K562 (cell line): Measurements from ENCODE around the gene CIAO2A. TPM values are rescaled to one million over a fixed set of nuclear protein-coding genes. Genes with fewer than 3 reads are reported as not detected.

Experiments
- ATF7 ChIP-seq: fragments of 450-650 bp; IDR thresholded peaks from 2 replicates; pipeline ENCODE4 v1.7.1; 2014; ENCODE audit warnings: mild to moderate bottlenecking, moderate library complexity
- DEAF1 ChIP-seq: fragments of 450-650 bp; formaldehyde crosslinking; IDR thresholded peaks from 2 replicates; pipeline ENCODE4 v1.4.0; 2020; ENCODE audit warnings: mild to moderate bottlenecking, moderate library complexity
- MAFG ChIP-seq: fragments of 450-650 bp; conservative IDR thresholded peaks from 2 replicates; pipeline ENCODE4 v1.6.1; 2016; ENCODE audit warnings: missing genetic modification characterization, missing compliant biosample characterization
- REST ChIP-seq, 2 experiments: fragments of 450-650 bp; formaldehyde crosslinking in 1 of 2; IDR thresholded peaks; 2 replicates each; pipeline versions ENCODE4 v1.4.0 to v1.6.1; 2014 to 2020; ENCODE audit warnings: mild to moderate bottlenecking in 2 of 2, borderline replicate concordance in 1 of 2, low read depth in 1 of 2
- STAG1 ChIP-seq: sonication (generic); formaldehyde crosslinking; IDR thresholded peaks from 2 replicates; pipeline ENCODE4 v1.5.0; 2020; ENCODE audit warnings: missing genetic modification reagents, borderline replicate concordance
- VEZF1 ChIP-seq: fragments of 200-800 bp; sonication (Bioruptor generic); IDR thresholded peaks from 2 replicates; pipeline ENCODE4 v1.6.1; 2017; ENCODE audit warnings: missing genetic modification characterization, missing compliant biosample characterization
- ZNF316 ChIP-seq: fragments of 450-650 bp; IDR thresholded peaks from 2 replicates; pipeline ENCODE4 v1.6.1; 2016
- ZNF384 ChIP-seq: IDR thresholded peaks from 2 replicates; pipeline ENCODE4 v1.6.1; 2012; ENCODE audit warnings: low read depth, low read length, improper control_type of control experiment
- polyA plus RNA-seq, 8 experiments: library from polyadenylated mRNA; depleted of rRNA in 4 of 8; stranded (reverse) in 5 of 8; unstranded in 3 of 8; fragments of >200 nt; fragmentation: Nextera tagmentation in 2 of 8; fragmentation: Illumina TruSeq in 1 of 8; extraction: Ambion mirVana in 2 of 8; extraction: Trizol in 1 of 8; gene quantifications; 2 replicates each; pipeline versions ENCODE4 v1.2.1 to v1.2.3, GENCODE V29; 2011 to 2014; ENCODE audit warnings: inconsistent platforms in 1 of 8, missing spikeins in 1 of 8
- total RNA-seq, 7 experiments: library from RNA; depleted of rRNA in 6 of 7; stranded (reverse); fragments of >200 nt in 6 of 7; fragmentation: Illumina TruSeq in 2 of 7; extraction: Trizol in 2 of 7; gene quantifications; 2 replicates each; pipeline versions ENCODE4 v1.2.1 to v1.2.3, GENCODE V29; 2011 to 2021; ENCODE audit warnings: low replicate concordance in 1 of 7

CIAO2A gene
- total and polyA plus RNA-seq, 9 of the 15 experiments (the other 6 are each of a cell fraction or from before 2014, with no cell fraction given), result 161 to 429 (median 313) TPM

- TF ChIP-seq DEAF1 (CRISPR knock-in tag), result peak; percentile 80; the same call in 1 of the 2 replicates
- TF ChIP-seq REST (IDR thresholded peaks at IDR 0.05; ENCODE audit: borderline replicate concordance), result peak; percentile 84
- TF ChIP-seq REST (CRISPR knock-in tag; IDR thresholded peaks at IDR 0.05; ENCODE audit: low read depth), result no peak
- 0 out of 2 replicates have a peak, but pooled peaks have one; percentile 16 for TF ChIP-seq MAFG (tag)
- TF ChIP-seq STAG1 (CRISPR knock-in tag), result peak; percentile 98
- TF ChIP-seq ATF7, result 0 out of 2 replicates have a peak, but pooled peaks have one; percentile 17
- no peak for TF ChIP-seq ZNF316
- peak; percentile 19; the same call in 1 of the 2 replicates for TF ChIP-seq ZNF384
- TF ChIP-seq VEZF1 (CRISPR knock-in tag), result no peak
- TF ChIP-seq, all 486 proteins: peak for 15
Observed at GRCh38 chr15:64067564-64068030, 26.0 kb downstream of the CIAO2A start (continued).
